ENCODE data around the gene PYGB.

Gene PYGB

GRCh38 chr20:25274891-25275812, 27.3 kb downstream of the PYGB start:
- no peak for TF ChIP-seq TAF1 (IDR thresholded peaks at IDR 0.05; ENCODE audit: borderline replicate concordance, insufficient read depth, low read length)
- TF ChIP-seq REST (IDR thresholded peaks at IDR 0.05; ENCODE audit: insufficient read depth in 1 of 2, low read depth in 2 of 2, low read length in 2 of 2): no peak
- TF ChIP-seq SIN3A (IDR thresholded peaks at IDR 0.05; ENCODE audit: borderline replicate concordance, insufficient read depth, low read length): no peak
- no peak for TF ChIP-seq POLR2AphosphoS5 (IDR thresholded peaks at IDR 0.05; ENCODE audit: low read depth, low read length)
- TF ChIP-seq FOXP2 (optimal IDR thresholded peaks at IDR 0.05; ENCODE audit: borderline replicate concordance, extremely low read depth, extremely low read length, insufficient read depth): no peak

GRCh38 chr20:25275813-25276532, 28.1 kb downstream of the PYGB start:
- TF ChIP-seq FOXP2 (optimal IDR thresholded peaks at IDR 0.05; ENCODE audit: borderline replicate concordance, extremely low read depth, extremely low read length, insufficient read depth) (no peak), SIN3A (IDR thresholded peaks at IDR 0.05; ENCODE audit: borderline replicate concordance, insufficient read depth, low read length) (no peak), POLR2AphosphoS5 (IDR thresholded peaks at IDR 0.05; ENCODE audit: low read depth, low read length) (no peak), REST (IDR thresholded peaks at IDR 0.05; ENCODE audit: insufficient read depth in 1 of 2, low read depth in 2 of 2, low read length in 2 of 2) (no peak), TAF1 (IDR thresholded peaks at IDR 0.05; ENCODE audit: borderline replicate concordance, insufficient read depth, low read length) (no peak)

GRCh38 chr20:25276533-25277050, 28.7 kb downstream of the PYGB start:
- no peak for TF ChIP-seq SIN3A (IDR thresholded peaks at IDR 0.05; ENCODE audit: borderline replicate concordance, insufficient read depth, low read length)
- no peak for TF ChIP-seq FOXP2 (optimal IDR thresholded peaks at IDR 0.05; ENCODE audit: borderline replicate concordance, extremely low read depth, extremely low read length, insufficient read depth)
- no peak for TF ChIP-seq TAF1 (IDR thresholded peaks at IDR 0.05; ENCODE audit: borderline replicate concordance, insufficient read depth, low read length)
- TF ChIP-seq REST (IDR thresholded peaks at IDR 0.05; ENCODE audit: insufficient read depth in 1 of 2, low read depth in 2 of 2, low read length in 2 of 2): no peak
- TF ChIP-seq POLR2AphosphoS5 (IDR thresholded peaks at IDR 0.05; ENCODE audit: low read depth, low read length): no peak

GRCh38 chr20:25277051-25277801, 29.3 kb downstream of the PYGB start:
- TF ChIP-seq REST (IDR thresholded peaks at IDR 0.05; ENCODE audit: insufficient read depth in 1 of 2, low read depth in 2 of 2, low read length in 2 of 2): no peak
- no peak for TF ChIP-seq SIN3A (IDR thresholded peaks at IDR 0.05; ENCODE audit: borderline replicate concordance, insufficient read depth, low read length)
- TF ChIP-seq POLR2AphosphoS5 (IDR thresholded peaks at IDR 0.05; ENCODE audit: low read depth, low read length): no peak
- TF ChIP-seq TAF1 (IDR thresholded peaks at IDR 0.05; ENCODE audit: borderline replicate concordance, insufficient read depth, low read length): no peak
- TF ChIP-seq FOXP2 (optimal IDR thresholded peaks at IDR 0.05; ENCODE audit: borderline replicate concordance, extremely low read depth, extremely low read length, insufficient read depth): no peak

All from PFSK-1 (cell line).